Endothelial cell of umbilical vein (primary cell): ENCODE results near the gene LHX4. TPM values are rescaled to one million over a fixed set of nuclear protein-coding genes. Genes with fewer than 3 reads are reported as not detected.

Experiments
- BruUV-seq: library from RNA; stranded (reverse); fragments of 400-500 nt; replicated peaks from 2 replicates; lab custom pipeline; 2021; lab: Mats Ljungman, UMichigan
- CTCF ChIA-PET: fragments of 300-600, 350-600 bp; sonication (Branson Sonifier 250); formaldehyde crosslinking; loops from one replicate; lab custom pipeline; 2021; ENCODE audit warnings: antibody characterized with exemption, inconsistent platforms; lab: Charles Lee
- POLR2A ChIA-PET: fragments of 300-600, 350-600 bp; sonication (Branson Sonifier 250); formaldehyde crosslinking; loops from one replicate; lab custom pipeline; 2021; ENCODE audit warnings: antibody characterized with exemption, inconsistent platforms; lab: Charles Lee
- DNase-seq: peaks from one replicate; pipeline ENCODE4 v3.0.0-alpha.2; 2011; ENCODE audit warnings: low read depth, low spot score
- FAIRE-seq: peaks from 2 replicates; lab custom pipeline; 2011; peaks lifted over from hg19 to GRCh38; lab: Jason Lieb, UNC
- H2AFZ ChIP-seq: 2 replicates; pipeline ENCODE4 v1.6.0; 2012; ENCODE audit warnings: low read depth, low read length, control low read depth, inconsistent platforms
- H3K27ac ChIP-seq: 2 replicates; pipeline ENCODE4 v1.5.1; 2011; ENCODE audit warnings: low read depth, mild to moderate bottlenecking, control low read depth, low read length, moderate library complexity; ENCODE audit not compliant: insufficient read depth
- H3K27me3 ChIP-seq, 2 experiments: 2 replicates each; pipeline versions ENCODE4 v1.6.0 to v1.6.1; 2011; ENCODE audit warnings: low read length in 2 of 2, mixed read lengths in 1 of 2; ENCODE audit not compliant: control insufficient read depth in 2 of 2, insufficient read depth in 2 of 2
- H3K36me3 ChIP-seq, 2 experiments: 2 replicates in 1 of 2; 3 replicates in 1 of 2; pipeline ENCODE4 v1.5.1; 2011; ENCODE audit warnings: low read length in 2 of 2, mild to moderate bottlenecking in 1 of 2, moderate library complexity in 1 of 2; ENCODE audit not compliant: control insufficient read depth in 2 of 2, insufficient read depth in 2 of 2; ENCODE audit errors: extremely low read depth in 1 of 2
- H3K4me1 ChIP-seq: 3 replicates; pipeline ENCODE4 v1.5.1; 2011; ENCODE audit warnings: mild to moderate bottlenecking, low read length; ENCODE audit not compliant: control insufficient read depth, insufficient read depth; ENCODE audit errors: extremely low read depth
- H3K4me2 ChIP-seq: 2 replicates; pipeline ENCODE4 v1.6.1; 2011; ENCODE audit warnings: low read length, control low read depth, mixed read lengths; ENCODE audit not compliant: insufficient read depth
- H3K4me3 ChIP-seq, 3 experiments: fragments of 200-600 bp in 1 of 3; sonication (generic), shearing (Covaris generic) in 1 of 3; replicated peaks in 1 of 3; 2 replicates each; pipeline ENCODE4 v1.5.1; 2011 to 2016; ENCODE audit warnings: control low read depth in 3 of 3, low read length in 3 of 3, mild to moderate bottlenecking in 2 of 3, inconsistent platforms in 1 of 3, low read depth in 1 of 3, moderate library complexity in 1 of 3; ENCODE audit not compliant: insufficient read depth in 1 of 3
- H3K79me2 ChIP-seq: 2 replicates; pipeline ENCODE4 v1.6.0; 2012; ENCODE audit warnings: low read length, inconsistent platforms; ENCODE audit not compliant: control insufficient read depth, insufficient read depth
- H3K9ac ChIP-seq: replicated peaks from 2 replicates; pipeline ENCODE3; 2011; ENCODE audit warnings: low read length, control low read depth; ENCODE audit not compliant: insufficient read depth; ENCODE audit errors: extremely low read depth
- H3K9me1 ChIP-seq: replicated peaks from 3 replicates; pipeline ENCODE4 v1.6.0; 2011; ENCODE audit warnings: mild to moderate bottlenecking, low read length; ENCODE audit not compliant: control insufficient read depth, insufficient read depth; ENCODE audit errors: extremely low read depth
- H3K9me3 ChIP-seq: replicated peaks from 2 replicates; pipeline ENCODE4 v1.5.1; 2012; ENCODE audit warnings: low read length, inconsistent platforms; ENCODE audit not compliant: control insufficient read depth, insufficient read depth
- H4K20me1 ChIP-seq: replicated peaks from 2 replicates; pipeline ENCODE3; 2011; ENCODE audit warnings: mild to moderate bottlenecking, low read length; ENCODE audit not compliant: control insufficient read depth, insufficient read depth; ENCODE audit errors: extremely low read depth
- CTCF ChIP-seq, 2 donors: IDR thresholded peaks; 1 replicate in 1 of 2; 2 replicates in 1 of 2; pipeline ENCODE4 v1.5.1; 2011; ENCODE audit warnings: low read length in 2 of 2, mild to moderate bottlenecking in 2 of 2, moderate library complexity in 2 of 2, control low read depth in 1 of 2, inconsistent platforms in 1 of 2, low read depth in 1 of 2; ENCODE audit not compliant: insufficient read depth in 1 of 2; ENCODE audit errors: extremely low read depth in 1 of 2
- EZH2 ChIP-seq: IDR thresholded peaks from 2 replicates; pipeline ENCODE4 v1.6.1; 2012; ENCODE audit warnings: borderline replicate concordance, low read depth, mild to moderate bottlenecking, moderate library complexity, low read length, inconsistent platforms; ENCODE audit not compliant: severe bottlenecking
- FOS ChIP-seq: IDR thresholded peaks from 2 replicates; pipeline ENCODE4 v1.6.1; 2011; ENCODE audit warnings: mild to moderate bottlenecking, low read length, moderate library complexity, borderline replicate concordance; ENCODE audit not compliant: insufficient read depth
- GATA2 ChIP-seq: IDR thresholded peaks from 2 replicates; pipeline ENCODE4 v1.7.0; 2011; ENCODE audit warnings: low read depth, mild to moderate bottlenecking, moderate library complexity, mixed read lengths, low read length; ENCODE audit not compliant: insufficient read length, insufficient read depth
- JUN ChIP-seq: IDR thresholded peaks from 2 replicates; pipeline ENCODE4 v1.6.1; 2011; ENCODE audit warnings: borderline replicate concordance, low read depth; ENCODE audit not compliant: insufficient read length, insufficient read depth
- MAX ChIP-seq: IDR thresholded peaks from 2 replicates; pipeline ENCODE4 v1.6.1; 2011; ENCODE audit not compliant: insufficient read depth, insufficient read length
- MYC ChIP-seq: IDR thresholded peaks from one replicate; pipeline ENCODE4 v1.6.1; 2011; ENCODE audit warnings: mild to moderate bottlenecking, low read depth, low read length
- POLR2A ChIP-seq: IDR thresholded peaks from 2 replicates; pipeline ENCODE4 v1.6.1; 2012; ENCODE audit warnings: low read depth, mild to moderate bottlenecking, control low read depth, low read length
- POLR2AphosphoS5 ChIP-seq: IDR thresholded peaks from 2 replicates; pipeline ENCODE4 v1.6.1; 2012; ENCODE audit warnings: low read depth, mild to moderate bottlenecking, control low read depth, low read length, moderate library complexity; ENCODE audit not compliant: insufficient read depth
- dilution Hi-C: fragments of 300-500 bp; cut with MboI; formaldehyde crosslinking; loops from one replicate; pipeline ENCODE4 v1.15.0; 2019; ENCODE audit warnings: low sequenced_read_pairs; ENCODE audit not compliant: extremely low pct_ligation_motif_present
- intact Hi-C: fragments of 100-400 bp; cut with micrococcal nuclease; formaldehyde crosslinking; loops from one replicate; pipeline ENCODE4 v1.10.0; 2022
- polyA plus RNA-seq, 4 experiments: library from polyadenylated mRNA; depleted of rRNA in 3 of 4; stranded (reverse) in 3 of 4; unstranded in 1 of 4; fragments of >200 nt; gene quantifications; 2 replicates each; pipeline versions ENCODE4 v1.2.1 to v1.2.3, GENCODE V29; 2011 to 2012; ENCODE audit warnings: missing spikeins in 1 of 4
- total RNA-seq: library from RNA; stranded (reverse); gene quantifications from 2 replicates; pipeline ENCODE4 v1.2.3, GENCODE V29; 2021

Gene LHX4
- total and polyA plus RNA-seq, 2 donors (not counting 3 experiments of a cell fraction or from before 2014, with no cell fraction given) = not detected

DNA sequence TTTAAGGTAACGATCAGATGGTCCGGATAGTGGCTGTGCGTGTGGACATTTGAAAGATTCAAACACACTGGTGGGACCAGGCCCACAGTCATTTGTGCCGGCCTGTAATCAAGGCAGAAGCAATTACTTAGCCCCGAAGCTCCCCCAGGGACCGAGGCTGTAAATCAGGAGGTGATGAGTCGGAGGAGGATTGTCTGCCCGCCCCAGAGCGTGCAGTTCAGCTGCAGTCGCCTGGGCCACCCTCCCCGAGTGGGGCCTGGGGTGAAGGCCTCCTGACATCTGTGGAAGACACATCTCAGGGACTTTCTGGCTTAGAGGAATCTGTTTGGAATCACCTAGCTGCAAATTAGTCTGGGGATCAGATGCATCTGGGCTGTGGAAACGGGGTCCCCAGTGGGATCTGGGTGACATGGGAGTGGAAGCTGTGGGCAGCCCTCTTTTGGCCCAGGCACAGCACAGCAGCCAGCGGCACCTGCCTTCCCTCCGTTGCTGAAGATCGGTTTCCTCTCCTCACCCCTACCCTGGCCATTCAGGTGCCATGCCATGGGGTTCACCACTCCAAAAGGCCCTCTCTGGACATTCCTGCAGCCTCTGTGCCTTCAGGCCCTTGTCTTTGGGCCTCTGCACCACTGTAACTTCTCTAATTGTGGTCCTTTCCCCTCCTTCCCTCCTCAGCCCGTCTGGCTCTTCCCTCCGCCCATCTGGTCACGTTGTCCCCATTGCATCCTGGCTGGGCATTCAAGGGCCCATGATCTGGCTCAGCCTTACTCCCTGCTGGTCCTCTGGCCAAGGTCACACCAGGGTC, 25.7 kb downstream of the LHX4 start:
- FAIRE-seq = no peak
- Histone ChIP-seq H3K36me3 (no peaks in the 10 kb centered on the region), H3K27me3 (no peaks in the 10 kb centered on the region), H3K4me3 (no peak overlapping the region), H2AFZ (no peak overlapping the region), H3K9me3 (no peaks in the 10 kb centered on the region), H3K79me2 (no peaks in the 10 kb centered on the region), H3K27ac (no peak overlapping the region), H3K4me2 (no peak overlapping the region), H4K20me1 (no peaks in the 10 kb centered on the region), H3K4me1 (no peaks in the 10 kb centered on the region), H3K9me1 (no peaks in the 10 kb centered on the region), H3K9ac (no peak overlapping the region)
- dilution Hi-C loops = no loop called here
- ChIA-PET POLR2A (no interaction called here), CTCF (no interaction called here)
- intact Hi-C loops = no loop called here
- TF ChIP-seq EZH2 (no peak), CTCF (IDR thresholded peaks at IDR 0.05; ENCODE audit: extremely low read depth in 1 of 2, insufficient read depth in 1 of 2, low read depth in 1 of 2, low read length in 2 of 2) (no peak), POLR2AphosphoS5 (no peak), JUN (no peak), GATA2 (no peak), MAX (no peak), FOS (no peak), POLR2A (no peak), MYC (no peak)
- no TSS peak for BruUV-seq
- no peak for DNase-seq
